ENCODE results near the gene FXYD2. TPM values are rescaled to one million over a fixed set of nuclear protein-coding genes. Genes with fewer than 3 reads are reported as not detected.

FXYD2 gene
- total and polyA plus RNA-seq, 2 donors from 2014 or later: 2,527 to 9,664 TPM

GRCh38 chr11:117871160-117871559 is 46.6 kb upstream of the FXYD2 start:
- H3K36me3 ChIP-seq (ENCODE audit: control insufficient read depth in 2 of 3, insufficient read depth in 3 of 3, low read length in 3 of 3): no peaks in the 10 kb centered on the region
- no peak for TF ChIP-seq CTCF (IDR thresholded peaks at IDR 0.05; ENCODE audit: borderline replicate concordance, extremely low read depth, insufficient read depth)
- FAIRE-seq: no peak
- H3K4me3 ChIP-seq (ENCODE audit: low read length in 3 of 3): no peak overlapping the region
- H3K9me3 ChIP-seq (ENCODE audit: control insufficient read depth in 2 of 3, insufficient read depth in 1 of 3, low read length in 3 of 3): no peaks in the 10 kb centered on the region
- H3K9ac ChIP-seq (ENCODE audit: low read length in 3 of 3): no peak overlapping the region
- H3K4me1 ChIP-seq (ENCODE audit: control insufficient read depth in 2 of 3, insufficient read depth in 2 of 3, low read depth in 1 of 3, low read length in 3 of 3): peaks cover 3 to 13% (median 10%) of the 10 kb centered on the region in 3 donors
- no peaks in the 10 kb centered on the region for H3K27me3 ChIP-seq (ENCODE audit: control insufficient read depth, insufficient read depth, low read length)
- H3K27ac ChIP-seq (ENCODE audit: low read depth in 2 of 2, low read length in 2 of 2): no peak overlapping the region
- intact Hi-C loops (cut with DNase I): no loop called here
- DNase-seq: no peak

GRCh38 chr11:117870103-117870952 is 45.8 kb upstream of the FXYD2 start:
- Histone ChIP-seq H3K9ac (ENCODE audit: low read length in 3 of 3) (no peak overlapping the region), H3K4me3 (ENCODE audit: low read length in 3 of 3) (no peak overlapping the region), H3K4me1 (ENCODE audit: control insufficient read depth in 2 of 3, insufficient read depth in 2 of 3, low read depth in 1 of 3, low read length in 3 of 3) (peaks cover 3 to 11% (median 7%) of the 10 kb centered on the region in 3 donors), H3K9me3 (ENCODE audit: control insufficient read depth in 2 of 3, insufficient read depth in 1 of 3, low read length in 3 of 3) (no peaks in the 10 kb centered on the region), H3K27ac (ENCODE audit: low read depth in 2 of 2, low read length in 2 of 2) (peak overlapping the region in 1 of 2 donors; percentile 37), H3K36me3 (ENCODE audit: control insufficient read depth in 2 of 3, insufficient read depth in 3 of 3, low read length in 3 of 3) (no peaks in the 10 kb centered on the region), H3K27me3 (ENCODE audit: control insufficient read depth, insufficient read depth, low read length) (no peaks in the 10 kb centered on the region)
- no peak for FAIRE-seq
- DNase-seq: no peak
- intact Hi-C loops (cut with DNase I): no loop called here
- TF ChIP-seq CTCF (IDR thresholded peaks at IDR 0.05; ENCODE audit: borderline replicate concordance, extremely low read depth, insufficient read depth): no peak

GRCh38 chr11:117869604-117870003 is 45.1 kb upstream of the FXYD2 start:
- peak overlapping the region in 1 of 2 donors; percentile 45 for H3K27ac ChIP-seq (ENCODE audit: low read depth in 2 of 2, low read length in 2 of 2)
- no peak for FAIRE-seq
- H3K9me3 ChIP-seq (ENCODE audit: control insufficient read depth in 2 of 3, insufficient read depth in 1 of 3, low read length in 3 of 3): no peaks in the 10 kb centered on the region
- no peak overlapping the region for H3K4me3 ChIP-seq (ENCODE audit: low read length in 3 of 3)
- H3K27me3 ChIP-seq (ENCODE audit: control insufficient read depth, insufficient read depth, low read length): no peaks in the 10 kb centered on the region
- intact Hi-C loops (cut with DNase I): no loop called here
- no peak overlapping the region for H3K9ac ChIP-seq (ENCODE audit: low read length in 3 of 3)
- no peak for TF ChIP-seq CTCF (IDR thresholded peaks at IDR 0.05; ENCODE audit: borderline replicate concordance, extremely low read depth, insufficient read depth)
- H3K36me3 ChIP-seq (ENCODE audit: control insufficient read depth in 2 of 3, insufficient read depth in 3 of 3, low read length in 3 of 3): no peaks in the 10 kb centered on the region
- DNase-seq: no peak
- peaks cover 0 to 8% (median 7%) of the 10 kb centered on the region in 3 donors for H3K4me1 ChIP-seq (ENCODE audit: control insufficient read depth in 2 of 3, insufficient read depth in 2 of 3, low read depth in 1 of 3, low read length in 3 of 3)

All from kidney (tissue), 14 donors.